SJSA1 (cell line): ENCODE results near the gene TNS1. TPM values are rescaled to one million over a fixed set of nuclear protein-coding genes. Genes with fewer than 3 reads are reported as not detected.

Experiments
- DNase-seq, 2 experiments: peaks; one replicate each; pipeline ENCODE4 v3.0.0-alpha.2; 2015 to 2020; ENCODE audit warnings: low spot score in 2 of 2, low read depth in 1 of 2
- H3K27ac ChIP-seq: fragments of 250-450 bp; sonication (Bioruptor Pico); 2 replicates; pipeline ENCODE4 v1.5.1; 2020; ENCODE audit warnings: mild to moderate bottlenecking, moderate library complexity
- H3K27me3 ChIP-seq: fragments of 250-450 bp; sonication (Bioruptor Pico); replicated peaks from 2 replicates; pipeline ENCODE4 v1.5.1; 2020; ENCODE audit warnings: mild to moderate bottlenecking, moderate library complexity
- H3K36me3 ChIP-seq: fragments of 250-450 bp; sonication (Bioruptor Pico); 2 replicates; pipeline ENCODE4 v1.5.1; 2020; ENCODE audit warnings: mild to moderate bottlenecking
- H3K4me1 ChIP-seq: fragments of 250-450 bp; sonication (Bioruptor Pico); replicated peaks from 2 replicates; pipeline ENCODE4 v1.6.1; 2021; ENCODE audit warnings: mild to moderate bottlenecking
- H3K4me3 ChIP-seq: fragments of 250-450 bp; sonication (Bioruptor Pico); 2 replicates; pipeline ENCODE4 v1.5.1; 2020; ENCODE audit warnings: mild to moderate bottlenecking
- H3K9me3 ChIP-seq: fragments of 250-450 bp; sonication (Bioruptor Pico); replicated peaks from 2 replicates; pipeline ENCODE4 v1.5.1; 2020; ENCODE audit warnings: mild to moderate bottlenecking
- total RNA-seq: library from RNA; depleted of rRNA; stranded (reverse); fragments of >200 nt; shearing (Covaris generic); gene quantifications from 2 replicates; pipeline ENCODE4 v1.2.3, GENCODE V29; 2014

TNS1 gene
- total RNA-seq, 1 experiment from 2014 or later: 9.8 TPM

DNA sequence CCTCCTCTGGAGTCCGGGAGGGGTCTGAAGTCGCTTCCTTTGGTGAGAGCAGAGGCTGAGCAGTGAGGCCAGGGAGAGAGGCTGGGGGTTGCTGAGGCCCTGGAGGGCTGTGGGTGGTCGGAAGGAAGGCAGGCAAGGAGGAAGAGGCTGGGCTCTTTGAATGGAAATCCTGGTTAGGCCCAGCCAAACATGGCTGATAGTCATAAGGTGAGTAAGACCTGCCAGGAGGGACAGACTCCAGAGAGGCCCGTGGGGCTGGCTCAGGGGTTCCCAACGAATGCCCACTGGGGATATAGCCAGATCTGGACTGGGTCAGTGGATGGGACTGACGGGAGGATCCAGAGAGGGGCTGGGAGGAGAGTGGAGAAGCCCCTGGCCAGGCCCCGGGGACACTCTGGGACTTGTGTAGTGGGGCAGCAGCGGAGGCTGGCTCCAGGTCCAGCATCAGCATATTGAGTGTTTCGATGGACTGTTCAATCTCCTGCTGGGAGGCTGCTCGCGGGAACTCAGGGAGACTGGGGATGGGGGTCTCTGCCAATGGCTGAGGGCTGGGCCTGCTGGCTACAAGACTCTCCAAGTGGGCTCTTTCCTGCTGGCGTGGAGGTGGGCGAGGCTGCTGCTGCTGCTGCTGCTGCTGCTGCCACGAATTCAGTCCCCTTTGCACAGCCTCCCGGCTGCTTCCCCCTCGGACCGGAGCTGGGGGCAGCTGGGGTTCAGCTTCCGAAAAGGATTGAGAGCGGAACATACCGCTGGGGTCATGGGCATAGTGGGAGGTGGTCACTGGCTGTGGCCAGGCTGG lies 155.0 kb downstream of the TNS1 start:
- H3K4me1 ChIP-seq: peaks cover 24% of the 10 kb centered on the region

GRCh38 chr2:217847115-217847514 lies 155.7 kb downstream of the TNS1 start:
- Histone ChIP-seq H3K4me3 (no peak overlapping the region), H3K9me3 (peaks cover 14% of the 10 kb centered on the region), H3K4me1 (peaks cover 24% of the 10 kb centered on the region), H3K27me3 (no peaks in the 10 kb centered on the region), H3K27ac (no peak overlapping the region), H3K36me3 (peaks cover 43% of the 10 kb centered on the region)
- DNase-seq: no peak

More for the DNA sequence above, 155.0 kb downstream of the TNS1 start:
- Histone ChIP-seq H3K27me3 (no peaks in the 10 kb centered on the region), H3K4me3 (no peak overlapping the region), H3K36me3 (peaks cover 43% of the 10 kb centered on the region), H3K9me3 (peaks cover 14% of the 10 kb centered on the region), H3K27ac (no peak overlapping the region)
- no peak for DNase-seq

- Histone ChIP-seq H3K36me3 (peaks cover 43% of the 10 kb centered on the region), H3K4me3 (no peak overlapping the region), H3K27me3 (no peaks in the 10 kb centered on the region), H3K27ac (no peak overlapping the region), H3K9me3 (peaks cover 14% of the 10 kb centered on the region), H3K4me1 (peaks cover 18% of the 10 kb centered on the region)
- DNase-seq: no peak
These were observed 156.5 kb downstream of the TNS1 start for GRCh38 chr2:217846321-217846743.

GRCh38 chr2:217845301-217845700 lies 157.5 kb downstream of the TNS1 start:
- H3K27ac ChIP-seq: no peak overlapping the region
- H3K4me3 ChIP-seq: no peak overlapping the region
- no peaks in the 10 kb centered on the region for H3K27me3 ChIP-seq
- peaks cover 8% of the 10 kb centered on the region for H3K4me1 ChIP-seq
- DNase-seq: no peak
- peaks cover 14% of the 10 kb centered on the region for H3K9me3 ChIP-seq
- H3K36me3 ChIP-seq: peaks cover 43% of the 10 kb centered on the region

GRCh38 chr2:217844696-217845095 lies 158.1 kb downstream of the TNS1 start:
- H3K4me3 ChIP-seq: no peak overlapping the region
- no peaks in the 10 kb centered on the region for H3K27me3 ChIP-seq
- H3K27ac ChIP-seq: no peak overlapping the region
- peaks cover 1% of the 10 kb centered on the region for H3K4me1 ChIP-seq
- peaks cover 39% of the 10 kb centered on the region for H3K36me3 ChIP-seq
- no peak for DNase-seq
- H3K9me3 ChIP-seq: peaks cover 14% of the 10 kb centered on the region

DNA sequence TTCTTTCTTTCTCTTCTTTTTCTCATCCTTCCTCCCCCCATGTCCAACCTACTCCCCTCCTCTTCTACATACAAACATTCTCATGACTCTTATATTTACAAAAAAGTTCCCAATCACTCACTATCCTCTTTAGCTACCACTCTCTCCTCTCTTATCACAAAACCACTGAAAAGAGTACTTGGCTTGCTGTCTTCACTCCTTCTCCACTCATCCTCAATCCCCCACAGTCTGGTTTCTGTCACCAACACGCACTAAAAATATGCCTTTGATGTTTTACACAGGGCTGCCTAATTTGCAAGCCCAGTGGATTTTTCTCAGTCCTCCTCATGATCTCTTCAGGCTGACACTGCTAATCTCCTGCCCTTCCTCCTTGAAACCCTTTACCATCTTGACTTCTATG lies 159.5 kb downstream of the TNS1 start:
- peaks cover 31% of the 10 kb centered on the region for H3K36me3 ChIP-seq
- H3K9me3 ChIP-seq: peaks cover 14% of the 10 kb centered on the region
- no peak overlapping the region for H3K4me3 ChIP-seq
- no peak overlapping the region for H3K27ac ChIP-seq
- H3K4me1 ChIP-seq: no peaks in the 10 kb centered on the region
- no peak for DNase-seq
- H3K27me3 ChIP-seq: no peaks in the 10 kb centered on the region

GRCh38 chr2:217842017-217842416 lies 160.8 kb downstream of the TNS1 start:
- Histone ChIP-seq H3K4me3 (no peak overlapping the region), H3K9me3 (peaks cover 14% of the 10 kb centered on the region), H3K4me1 (no peaks in the 10 kb centered on the region), H3K27me3 (no peaks in the 10 kb centered on the region), H3K36me3 (peaks cover 18% of the 10 kb centered on the region), H3K27ac (no peak overlapping the region)
- DNase-seq: no peak

GRCh38 chr2:217840522-217840921 lies 162.3 kb downstream of the TNS1 start:
- Histone ChIP-seq H3K27ac (no peak overlapping the region), H3K36me3 (peaks cover 8% of the 10 kb centered on the region; the same call in 1 of the 2 replicates), H3K4me3 (no peak overlapping the region), H3K4me1 (peaks cover under 1% of the 10 kb centered on the region), H3K27me3 (no peaks in the 10 kb centered on the region), H3K9me3 (peaks cover 10% of the 10 kb centered on the region)
- no peak for DNase-seq

GRCh38 chr2:217839750-217840107 lies 163.1 kb downstream of the TNS1 start:
- Histone ChIP-seq H3K4me1 (peaks cover 7% of the 10 kb centered on the region), H3K36me3 (peaks cover 8% of the 10 kb centered on the region; the same call in 1 of the 2 replicates), H3K4me3 (no peak overlapping the region), H3K9me3 (peaks cover 2% of the 10 kb centered on the region; the same call in 1 of the 2 replicates), H3K27me3 (no peaks in the 10 kb centered on the region), H3K27ac (no peak overlapping the region)
- no peak for DNase-seq

DNA sequence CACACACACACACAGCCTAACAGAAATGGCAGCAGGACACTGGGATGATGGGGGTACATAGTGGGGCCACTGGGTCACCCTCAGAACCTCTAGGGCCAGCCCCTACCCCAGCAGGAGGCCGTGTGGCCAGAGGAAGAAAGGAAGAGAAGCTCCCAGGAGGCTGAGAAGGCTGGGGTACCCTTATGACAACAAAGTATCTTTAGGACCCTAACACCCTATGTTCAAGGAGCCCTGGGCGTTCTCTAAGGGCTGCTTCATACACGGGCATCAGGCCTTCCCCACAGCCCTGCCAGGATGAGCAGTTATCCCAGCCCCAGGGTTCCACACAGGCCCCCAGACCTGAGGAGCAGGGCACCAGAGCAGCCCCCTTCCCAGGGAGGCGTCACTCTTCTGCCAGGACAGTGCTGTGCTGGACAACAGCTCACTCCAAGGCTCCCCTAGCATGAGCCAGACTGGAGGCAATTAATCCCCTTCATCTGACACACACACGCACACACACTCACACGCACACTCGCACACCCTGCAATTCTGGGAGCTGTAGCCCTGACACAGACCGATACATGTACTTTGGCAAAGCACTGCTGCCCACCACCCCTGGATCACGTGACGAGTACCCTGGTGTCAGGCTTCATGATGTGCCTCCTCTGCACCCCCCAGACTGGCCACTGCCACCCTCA lies 163.6 kb downstream of the TNS1 start:
- Histone ChIP-seq H3K9me3 (no peaks in the 10 kb centered on the region; the same call in 1 of the 2 replicates), H3K27ac (no peak overlapping the region), H3K4me3 (no peak overlapping the region), H3K4me1 (peaks cover 7% of the 10 kb centered on the region), H3K36me3 (peaks cover 7% of the 10 kb centered on the region; the same call in 1 of the 2 replicates), H3K27me3 (no peaks in the 10 kb centered on the region)
- DNase-seq: no peak

GRCh38 chr2:217838409-217838831 lies 164.4 kb downstream of the TNS1 start:
- no peak for DNase-seq
- H3K36me3 ChIP-seq: peaks cover 7% of the 10 kb centered on the region; the same call in 1 of the 2 replicates
- no peak overlapping the region for H3K4me3 ChIP-seq
- no peaks in the 10 kb centered on the region for H3K27me3 ChIP-seq
- peaks cover 7% of the 10 kb centered on the region for H3K4me1 ChIP-seq
- H3K9me3 ChIP-seq: no peaks in the 10 kb centered on the region; the same call in 1 of the 2 replicates
- H3K27ac ChIP-seq: no peak overlapping the region

DNA sequence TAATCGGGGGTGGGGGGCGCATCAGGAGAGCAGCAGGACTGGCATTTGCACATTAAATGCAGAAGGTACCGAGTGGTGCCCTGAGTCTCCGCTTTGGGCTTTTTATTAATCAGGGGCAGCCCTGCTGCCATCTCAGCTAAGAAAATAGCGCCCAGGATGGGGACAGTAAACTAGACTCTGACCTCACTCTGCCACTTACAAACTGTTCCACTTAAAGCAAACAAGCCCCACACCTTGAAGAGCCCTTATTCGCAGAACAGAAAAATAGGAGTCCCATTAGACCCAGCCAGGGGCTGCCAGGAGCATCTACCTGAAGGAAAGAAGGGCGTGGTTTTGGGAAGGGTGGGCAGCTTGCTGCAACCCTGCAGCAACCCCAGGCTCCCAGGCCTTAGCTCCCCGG lies 165.3 kb downstream of the TNS1 start:
- no peak overlapping the region for H3K4me3 ChIP-seq
- H3K4me1 ChIP-seq: peaks cover 7% of the 10 kb centered on the region
- H3K27me3 ChIP-seq: no peaks in the 10 kb centered on the region
- peaks cover 7% of the 10 kb centered on the region; the same call in 1 of the 2 replicates for H3K36me3 ChIP-seq
- no peak for DNase-seq
- H3K9me3 ChIP-seq: no peaks in the 10 kb centered on the region; the same call in 1 of the 2 replicates
- H3K27ac ChIP-seq: no peak overlapping the region

DNA sequence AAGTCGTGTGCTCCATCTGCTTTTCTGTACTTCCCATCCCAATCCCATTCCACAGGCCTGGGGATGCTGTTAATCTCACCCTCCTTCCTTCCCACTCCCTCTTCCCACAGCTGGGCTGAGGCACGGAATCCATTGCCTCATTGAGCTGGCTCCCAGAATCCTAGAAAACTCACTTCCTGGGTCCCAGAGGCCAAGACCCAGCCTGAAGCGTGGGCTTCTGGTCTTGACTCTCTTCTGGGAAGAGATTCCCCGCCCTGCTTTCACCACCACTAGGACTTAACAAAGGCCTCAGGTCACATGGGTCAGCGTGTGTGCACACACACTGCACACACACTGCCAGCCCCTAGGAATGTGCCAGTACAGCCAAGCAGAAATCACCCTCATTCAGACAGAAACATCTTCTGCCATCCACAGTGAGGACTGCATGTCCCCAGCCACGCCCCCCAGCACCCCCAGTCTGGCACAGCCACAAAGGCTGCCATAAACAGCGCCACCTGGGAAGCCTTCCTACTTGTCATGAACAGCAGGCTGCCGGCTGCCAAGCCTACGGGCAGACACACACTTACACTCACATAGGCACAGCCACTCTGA lies 165.8 kb downstream of the TNS1 start:
- H3K27ac ChIP-seq: no peak overlapping the region
- no peak overlapping the region for H3K4me3 ChIP-seq
- no peaks in the 10 kb centered on the region for H3K9me3 ChIP-seq
- H3K27me3 ChIP-seq: no peaks in the 10 kb centered on the region
- no peak for DNase-seq
- H3K36me3 ChIP-seq: peaks cover 7% of the 10 kb centered on the region; the same call in 1 of the 2 replicates
- peaks cover 7% of the 10 kb centered on the region for H3K4me1 ChIP-seq
